Gastrocnemius medialis (tissue), 4 donors: ENCODE data around the gene TDP2.
"Not testable (repeated sequence)": the region's sequence is repeated elsewhere in the genome, so short reads cannot be mapped to it uniquely, and the experiment has no call there.

ENCODE experiments used
- CTCF ChIP-seq, 5 experiments: fragments of 450-650 bp in 3 of 5; fragments of 200-600 bp in 2 of 5; sonication (generic) in 2 of 5; IDR thresholded peaks in 4 of 5; conservative IDR thresholded peaks in 1 of 5; 1 replicate in 4 of 5; 2 replicates in 1 of 5; pipeline ENCODE4 v1.5.1; 2016 to 2019; ENCODE audit warnings: antibody characterized with exemption in 5 of 5, mild to moderate bottlenecking in 3 of 5, moderate library complexity in 3 of 5
- POLR2A ChIP-seq, 2 donors: fragments of 450-650 bp; IDR thresholded peaks; one replicate each; pipeline ENCODE4 v1.6.1; 2017; ENCODE audit warnings: antibody characterized with exemption in 2 of 2, mild to moderate bottlenecking in 2 of 2, moderate library complexity in 2 of 2

DNA sequence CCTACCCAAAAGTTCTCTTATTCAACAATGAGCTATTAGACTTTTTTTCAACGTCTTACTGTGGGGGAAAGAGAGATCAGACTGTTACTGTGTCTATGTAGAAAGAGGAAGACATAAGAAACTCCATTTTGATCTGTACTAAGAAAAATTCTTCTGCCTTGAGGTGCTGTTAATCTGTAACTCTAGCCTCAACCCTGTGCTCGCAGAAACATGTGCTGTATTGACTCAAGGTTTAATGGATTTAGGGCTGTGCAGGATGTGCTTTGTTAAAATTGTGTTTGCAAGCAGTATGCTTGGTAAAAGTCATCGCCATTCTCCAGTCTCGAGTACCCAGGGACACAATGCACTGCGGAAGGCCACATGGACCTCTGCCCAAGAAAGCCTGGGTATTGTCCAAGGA, 4.9 kb downstream of the TDP2 start:
- not testable (repeated sequence) for TF ChIP-seq CTCF (IDR thresholded peaks at IDR 0.05 in 4 of 5, conservative IDR thresholded peaks at IDR 0.05 in 1 of 5); POLR2A (IDR thresholded peaks at IDR 0.05)
